ENCODE data around the gene NR3C1.

DNA sequence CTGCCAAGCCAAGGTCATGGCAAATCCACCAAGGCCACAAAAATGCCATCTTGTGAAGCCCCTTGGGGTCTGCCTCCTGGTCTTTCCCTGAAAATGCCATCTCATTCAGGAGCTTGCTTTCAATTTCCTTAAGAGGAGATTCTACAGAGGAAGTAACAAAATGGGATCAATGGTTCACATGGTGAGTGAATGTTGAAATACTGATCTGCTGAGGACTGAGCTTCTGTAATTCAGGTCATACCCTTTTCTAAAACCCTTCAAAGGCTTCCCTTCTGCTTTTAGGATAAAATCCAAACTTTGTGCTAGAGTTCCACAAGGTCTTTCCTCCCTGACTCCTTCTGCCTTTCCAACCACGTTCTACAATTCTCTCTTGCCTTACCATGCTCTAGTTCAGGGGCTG lies 24.7 kb upstream of the NR3C1 start:
- TF ChIP-seq, protein P1, sequence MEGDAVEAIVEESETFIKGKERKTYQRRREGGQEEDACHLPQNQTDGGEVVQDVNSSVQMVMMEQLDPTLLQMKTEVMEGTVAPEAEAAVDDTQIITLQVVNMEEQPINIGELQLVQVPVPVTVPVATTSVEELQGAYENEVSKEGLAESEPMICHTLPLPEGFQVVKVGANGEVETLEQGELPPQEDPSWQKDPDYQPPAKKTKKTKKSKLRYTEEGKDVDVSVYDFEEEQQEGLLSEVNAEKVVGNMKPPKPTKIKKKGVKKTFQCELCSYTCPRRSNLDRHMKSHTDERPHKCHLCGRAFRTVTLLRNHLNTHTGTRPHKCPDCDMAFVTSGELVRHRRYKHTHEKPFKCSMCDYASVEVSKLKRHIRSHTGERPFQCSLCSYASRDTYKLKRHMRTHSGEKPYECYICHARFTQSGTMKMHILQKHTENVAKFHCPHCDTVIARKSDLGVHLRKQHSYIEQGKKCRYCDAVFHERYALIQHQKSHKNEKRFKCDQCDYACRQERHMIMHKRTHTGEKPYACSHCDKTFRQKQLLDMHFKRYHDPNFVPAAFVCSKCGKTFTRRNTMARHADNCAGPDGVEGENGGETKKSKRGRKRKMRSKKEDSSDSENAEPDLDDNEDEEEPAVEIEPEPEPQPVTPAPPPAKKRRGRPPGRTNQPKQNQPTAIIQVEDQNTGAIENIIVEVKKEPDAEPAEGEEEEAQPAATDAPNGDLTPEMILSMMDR (IDR thresholded peaks at IDR 0.05) = no peak
- TF ChIP-seq ZFX (IDR thresholded peaks at IDR 0.05; ENCODE audit: borderline replicate concordance) = no peak

Measured in 22Rv1 (cell line).